H1 (cell line): Measurements from ENCODE around the gene ART5. TPM values are rescaled to one million over a fixed set of nuclear protein-coding genes. Genes with fewer than 3 reads are reported as not detected.
"Not testable (repeated sequence)": the region's sequence is repeated elsewhere in the genome, so short reads cannot be mapped to it uniquely, and the experiment has no call there.

ENCODE experiments used
- CTCF ChIA-PET: fragments of 300-600 bp; sonication (Branson Sonifier 250); formaldehyde crosslinking; loops from one replicate; lab custom pipeline; 2021; ENCODE audit not compliant: partially characterized antibody; lab: Charles Lee
- POLR2A ChIA-PET: fragments of 300-600 bp; sonication (Branson Sonifier 250); formaldehyde crosslinking; loops from one replicate; lab custom pipeline; 2021; ENCODE audit warnings: inconsistent platforms; ENCODE audit not compliant: partially characterized antibody; lab: Charles Lee
- DNase-seq, 2 experiments: peaks; one replicate each; pipeline versions ENCODE4 v3.0.0 to v3.0.0-alpha.2; 2010 to 2022; ENCODE audit warnings: low spot score in 2 of 2, low read depth in 1 of 2, mixed read lengths in 1 of 2
- FAIRE-seq: peaks from 2 replicates; lab custom pipeline; 2011; peaks lifted over from hg19 to GRCh38; lab: Jason Lieb, UNC
- H2AFZ ChIP-seq: 2 replicates; pipeline ENCODE4 v1.8.1; 2012; ENCODE audit warnings: low read length, inconsistent platforms
- H2AK5ac ChIP-seq: 2 replicates; pipeline ENCODE4 v1.6.1; 2013; ENCODE audit warnings: low read depth, low read length
- H2BK120ac ChIP-seq: replicated peaks from 2 replicates; pipeline ENCODE3; 2013; ENCODE audit warnings: low read depth, low read length, inconsistent platforms
- H2BK12ac ChIP-seq: 2 replicates; pipeline ENCODE4 v1.6.1; 2013; ENCODE audit warnings: low read depth, low read length
- H2BK15ac ChIP-seq: 2 replicates; pipeline ENCODE4 v1.6.1; 2013; ENCODE audit warnings: low read length
- H2BK20ac ChIP-seq: 2 replicates; pipeline ENCODE4 v1.6.1; 2013; ENCODE audit warnings: low read length
- H2BK5ac ChIP-seq: 2 replicates; pipeline ENCODE4 v1.6.1; 2013; ENCODE audit warnings: low read depth, low read length
- H3K14ac ChIP-seq: 2 replicates; pipeline ENCODE4 v1.6.1; 2013; ENCODE audit warnings: inconsistent platforms; ENCODE audit not compliant: insufficient read length
- H3K18ac ChIP-seq: 2 replicates; pipeline ENCODE4 v1.6.1; 2013; ENCODE audit warnings: low read length; ENCODE audit errors: extremely low read depth
- H3K23ac ChIP-seq: 2 replicates; pipeline ENCODE4 v1.6.1; 2013; ENCODE audit warnings: inconsistent platforms; ENCODE audit not compliant: insufficient read length
- H3K23me2 ChIP-seq: 2 replicates; pipeline ENCODE4 v1.6.1; 2013; ENCODE audit warnings: low read depth, low read length
- H3K27ac ChIP-seq: 2 replicates; pipeline ENCODE4 v1.6.1; 2011; ENCODE audit warnings: low read depth, low read length, inconsistent platforms
- H3K27me3 ChIP-seq, 4 experiments: replicated peaks in 1 of 4; 1 replicate in 1 of 4; 2 replicates in 3 of 4; pipeline versions ENCODE4 v1.6.1 to v1.8.1; 2011 to 2013; ENCODE audit warnings: low read length in 3 of 4, mild to moderate bottlenecking in 3 of 4, inconsistent platforms in 2 of 4, mixed read lengths in 2 of 4, moderate library complexity in 1 of 4; ENCODE audit not compliant: control insufficient read depth in 3 of 4, insufficient read depth in 3 of 4; ENCODE audit errors: extremely low read depth in 1 of 4
- H3K36me3 ChIP-seq, 4 experiments: 2 replicates each; pipeline versions ENCODE4 v1.6.1 to v1.8.1; 2011 to 2013; ENCODE audit warnings: mild to moderate bottlenecking in 4 of 4, low read length in 3 of 4, moderate library complexity in 2 of 4, control low read depth in 1 of 4, inconsistent platforms in 1 of 4; ENCODE audit not compliant: insufficient read depth in 4 of 4, control insufficient read depth in 2 of 4
- H3K4ac ChIP-seq: replicated peaks from 2 replicates; pipeline ENCODE3; 2013; ENCODE audit warnings: low read length, low read depth, mixed read lengths, inconsistent platforms; ENCODE audit not compliant: insufficient read length
- H3K4me1 ChIP-seq, 4 experiments: replicated peaks in 1 of 4; 1 replicate in 1 of 4; 2 replicates in 3 of 4; pipeline versions ENCODE4 v1.6.1 to v1.8.1; 2011 to 2013; ENCODE audit warnings: low read length in 3 of 4, inconsistent platforms in 2 of 4, mixed read lengths in 1 of 4; ENCODE audit not compliant: insufficient read depth in 4 of 4, control insufficient read depth in 3 of 4
- H3K4me2 ChIP-seq, 2 experiments: 2 replicates each; pipeline versions ENCODE4 v1.6.1 to v1.8.1; 2011 to 2013; ENCODE audit warnings: low read depth in 2 of 2, low read length in 2 of 2, control low read depth in 1 of 2, inconsistent platforms in 1 of 2, mild to moderate bottlenecking in 1 of 2; ENCODE audit not compliant: insufficient read depth in 1 of 2
- H3K4me3 ChIP-seq, 4 experiments: fragments of 200-600, 300-600 bp in 1 of 4; sonication (generic), shearing (Covaris generic), sonication (Bioruptor Twin) in 1 of 4; 2 replicates each; pipeline versions ENCODE4 v1.5.1 to v1.8.1; 2011 to 2016; ENCODE audit warnings: low read length in 4 of 4, low read depth in 3 of 4, control low read depth in 2 of 4, inconsistent platforms in 2 of 4, mild to moderate bottlenecking in 2 of 4, mixed read lengths in 1 of 4, moderate library complexity in 1 of 4; ENCODE audit not compliant: insufficient read depth in 2 of 4; ENCODE audit errors: extremely low read depth in 1 of 4
- H3K56ac ChIP-seq: replicated peaks from 2 replicates; pipeline ENCODE3; 2013; ENCODE audit warnings: low read depth, mild to moderate bottlenecking, mixed read lengths, low read length, inconsistent platforms; ENCODE audit not compliant: insufficient read length
- H3K79me1 ChIP-seq: 2 replicates; pipeline ENCODE4 v1.6.1; 2013; ENCODE audit warnings: low read depth, low read length, control low read depth
- H3K79me2 ChIP-seq, 2 experiments: 2 replicates each; pipeline versions ENCODE4 v1.6.1 to v1.8.1; 2012 to 2013; ENCODE audit warnings: low read length in 2 of 2, mild to moderate bottlenecking in 2 of 2, inconsistent platforms in 1 of 2; ENCODE audit not compliant: insufficient read depth in 2 of 2, control insufficient read depth in 1 of 2
- H3K9ac ChIP-seq, 4 experiments: replicated peaks in 1 of 4; 1 replicate in 1 of 4; 2 replicates in 3 of 4; pipeline versions ENCODE4 v1.6.1 to v1.8.1; 2011 to 2013; ENCODE audit warnings: low read depth in 3 of 4, low read length in 3 of 4, control low read depth in 2 of 4, mild to moderate bottlenecking in 2 of 4, moderate library complexity in 2 of 4, inconsistent platforms in 1 of 4; ENCODE audit errors: extremely low read depth in 1 of 4
- H3K9me3 ChIP-seq, 2 experiments: 2 replicates each; pipeline versions ENCODE4 v1.6.1 to v1.8.1; 2012 to 2013; ENCODE audit warnings: mild to moderate bottlenecking in 2 of 2, moderate library complexity in 2 of 2, control low read depth in 1 of 2, inconsistent platforms in 1 of 2, low read depth in 1 of 2, low read length in 1 of 2, mixed read lengths in 1 of 2; ENCODE audit not compliant: insufficient read depth in 2 of 2
- H4K20me1 ChIP-seq, 2 experiments: replicated peaks in 1 of 2; 2 replicates each; pipeline versions ENCODE3 to v1.8.1; 2011 to 2013; ENCODE audit warnings: inconsistent platforms in 2 of 2, low read length in 2 of 2, mild to moderate bottlenecking in 1 of 2; ENCODE audit not compliant: insufficient read depth in 2 of 2, control insufficient read depth in 1 of 2
- H4K5ac ChIP-seq: 2 replicates; pipeline ENCODE4 v1.6.1; 2013; ENCODE audit warnings: low read length, low read depth, mixed read lengths, inconsistent platforms; ENCODE audit not compliant: insufficient read length
- H4K8ac ChIP-seq: 2 replicates; pipeline ENCODE4 v1.8.0; 2013; ENCODE audit warnings: mild to moderate bottlenecking, moderate library complexity, low read length, inconsistent platforms; ENCODE audit not compliant: insufficient read depth; ENCODE audit errors: extremely low read depth
- H4K91ac ChIP-seq: replicated peaks from 2 replicates; pipeline ENCODE3; 2013; ENCODE audit warnings: low read length, mixed read lengths, inconsistent platforms; ENCODE audit not compliant: insufficient read length
- WGBS, 2 experiments: shearing (Covaris generic) in 1 of 2; methylation state at CpG; one replicate each; pipeline versions ENCODE4 v1.1.6 to v1.1.7; 2013 to 2015; ENCODE audit warnings: low lambda C conversion rate in 2 of 2, mixed read lengths in 2 of 2, inconsistent platforms in 1 of 2, low coverage in 1 of 2, missing lambda C conversion rate in 1 of 2; ENCODE audit not compliant: insufficient replicate concordance in 2 of 2, insufficient coverage in 1 of 2, insufficient read length in 1 of 2; ENCODE audit errors: extremely low coverage in 1 of 2, missing lambda C conversion rate in 1 of 2; 5-methylcytosine and 5-hydroxymethylcytosine counted together
- polyA plus RNA-seq, 7 experiments: library from polyadenylated mRNA; depleted of rRNA in 3 of 7; stranded (reverse) in 5 of 7; unstranded in 2 of 7; fragments of >200 nt in 5 of 7; fragments of 200-250 nt in 2 of 7; gene quantifications; 1 replicate in 5 of 7; 2 replicates in 1 of 7; 4 replicates in 1 of 7; pipeline versions ENCODE4 v1.2.1 to v1.2.3, GENCODE V29; 2011 to 2013; ENCODE audit warnings: missing spikeins in 2 of 7, mixed read lengths in 2 of 7
- small RNA-seq: library from polyadenylated mRNA; stranded (forward); fragments of <200 nt; extraction: miRNeasy Mini kit (QIAGEN cat#:217004); gene quantifications from one replicate; pipeline ENCODE3, GENCODE V24; 2013; ENCODE audit not compliant: insufficient read depth
- total RNA-seq: library from RNA; stranded (reverse); fragmentation: NEBNext Ultra II Directional; extraction: Animal tissue kit (Norgen Biotek cat#: 25700); gene quantifications from 2 replicates; pipeline ENCODE4 v1.2.1, GENCODE V29; 2021

ART5 gene
- total and polyA plus RNA-seq, 2 of the 8 experiments (the other 6 are each of a cell fraction or from before 2014, with no cell fraction given) = 6.0 to 7.5 TPM

- H2BK12ac ChIP-seq, H3K27ac ChIP-seq, DNase-seq, H4K8ac ChIP-seq, H2BK15ac ChIP-seq, H3K4me1 ChIP-seq, H3K27me3 ChIP-seq, H2BK20ac ChIP-seq, H4K5ac ChIP-seq, H3K79me1 ChIP-seq, H3K4me2 ChIP-seq, H4K91ac ChIP-seq, H3K14ac ChIP-seq, H3K18ac ChIP-seq, FAIRE-seq, H3K4ac ChIP-seq, H3K79me2 ChIP-seq, H4K20me1 ChIP-seq, H3K23me2 ChIP-seq, H3K9me3 ChIP-seq, H3K36me3 ChIP-seq, H3K9ac ChIP-seq, H2BK5ac ChIP-seq, H3K23ac ChIP-seq, H2BK120ac ChIP-seq, POLR2A ChIA-PET, H2AK5ac ChIP-seq, H3K4me3 ChIP-seq, H3K56ac ChIP-seq, H2AFZ ChIP-seq: not testable (repeated sequence)
- 84% methylated on average over 11 of the region's 11 CpGs; no CpG with 5 or more reads in 1 of the 2 experiments for WGBS, 2 experiments
- CTCF ChIA-PET = interaction anchor here (1.1 to 5.7 kb wide), 3 partner anchors 15 to 113 kb away, joined by 3 to 24 read pairs (median 12); no protein-coding TSS in a partner anchor
Measured at GRCh38 chr11:3588776-3589175, 53.0 kb downstream of the ART5 start.

Small RNA genes lying within 50 kb of the gene (small RNA-seq; reads per million reads assigned to genes)
- gene RF00019 = not detected

Other genes with a start within 250 kb of the ART5 start
- gene ART1, start 3.1 kb upstream of the ART5 start, total RNA-seq = not detected in 2 replicates
- gene ART1, start 3.1 kb upstream of the ART5 start, polyA plus RNA-seq (2011; rRNA removed) = not detected in 2 replicates
- 1.1 and 1.3 TPM in 2 replicates for gene CHRNA10, start 29.4 kb upstream of the ART5 start, total RNA-seq
- 0.68 and 0.97 TPM in 2 replicates for gene CHRNA10, start 29.4 kb upstream of the ART5 start, polyA plus RNA-seq (2011; rRNA removed)
- gene NUP98, start 155.6 kb upstream of the ART5 start, total RNA-seq = 98.6 and 105 TPM in 2 replicates
- 243 and 261 TPM in 2 replicates for gene NUP98, start 155.6 kb upstream of the ART5 start, polyA plus RNA-seq (2011; rRNA removed)
- 56.0 and 56.5 TPM in 2 replicates for gene PGAP2, start 166.6 kb upstream of the ART5 start, total RNA-seq
- gene PGAP2, start 166.6 kb upstream of the ART5 start, polyA plus RNA-seq (2011; rRNA removed) = 106 and 111 TPM in 2 replicates
- gene RHOG, start 199.0 kb upstream of the ART5 start, total RNA-seq = 28.3 and 31.2 TPM in 2 replicates
- 69.6 and 79.8 TPM in 2 replicates for gene RHOG, start 199.0 kb upstream of the ART5 start, polyA plus RNA-seq (2011; rRNA removed)
- gene STIM1, start 213.7 kb upstream of the ART5 start, total RNA-seq = 11.6 and 12.2 TPM in 2 replicates
- gene STIM1, start 213.7 kb upstream of the ART5 start, polyA plus RNA-seq (2011; rRNA removed) = 11.1 and 17.9 TPM in 2 replicates